GM23338 (cell line): ENCODE results near the gene RBM24. TPM values are rescaled to one million over a fixed set of nuclear protein-coding genes. Genes with fewer than 3 reads are reported as not detected.

Experiments used
- ATAC-seq: fragments of 200-7000 bp; cut with Tn5 transposase; 3 replicates; pipeline ENCODE4 v1.9.1; 2020
- DNase-seq: peaks from one replicate; pipeline ENCODE4 v3.0.0-alpha.2; 2015; ENCODE audit warnings: low spot score
- H2AFZ ChIP-seq: fragments of 200-600 bp; sonication (generic); 2 replicates; pipeline ENCODE4 v1.8.0; 2016; ENCODE audit warnings: antibody characterized with exemption, mild to moderate bottlenecking, moderate library complexity
- H3F3A ChIP-seq: fragments of 200-600 bp; sonication (generic); replicated peaks from 2 replicates; pipeline ENCODE4 v1.8.0; 2017; ENCODE audit warnings: antibody characterized with exemption, mixed run types, low read depth
- H3K27ac ChIP-seq: fragments of 200-600 bp; sonication (generic); 2 replicates; pipeline ENCODE4 v1.6.1; 2016; ENCODE audit warnings: low read depth
- H3K27me3 ChIP-seq: fragments of 200-600 bp; sonication (generic); 2 replicates; pipeline ENCODE4 v1.8.0; 2016; ENCODE audit warnings: mild to moderate bottlenecking, mixed run types, moderate library complexity; ENCODE audit not compliant: insufficient read depth
- H3K36me3 ChIP-seq: fragments of 200-600 bp; sonication (generic); 2 replicates; pipeline ENCODE4 v1.8.0; 2016; ENCODE audit warnings: mild to moderate bottlenecking; ENCODE audit not compliant: insufficient read depth
- H3K4me1 ChIP-seq: fragments of 200-600 bp; sonication (generic); 2 replicates; pipeline ENCODE4 v1.8.0; 2016; ENCODE audit warnings: mild to moderate bottlenecking, moderate library complexity; ENCODE audit not compliant: insufficient read depth
- H3K4me2 ChIP-seq: fragments of 200-600 bp; sonication (generic); 2 replicates; pipeline ENCODE4 v1.7.1; 2017; ENCODE audit warnings: mixed run types
- H3K4me3 ChIP-seq: fragments of 200-600 bp; sonication (generic); 2 replicates; pipeline ENCODE4 v1.6.1; 2016; ENCODE audit warnings: mixed run types
- H3K79me2 ChIP-seq: fragments of 200-600 bp; sonication (generic); replicated peaks from 2 replicates; pipeline ENCODE4 v1.8.0; 2017; ENCODE audit warnings: mild to moderate bottlenecking; ENCODE audit not compliant: insufficient read depth
- H3K9me2 ChIP-seq: fragments of 200-600 bp; sonication (generic); 2 replicates; pipeline ENCODE4 v1.8.0; 2017; ENCODE audit not compliant: insufficient read depth
- H4K20me1 ChIP-seq: fragments of 200-600 bp; sonication (generic); replicated peaks from 2 replicates; pipeline ENCODE4 v1.8.0; 2017; ENCODE audit warnings: mild to moderate bottlenecking; ENCODE audit not compliant: insufficient read depth
- H3K27ac Mint-ChIP-seq: 2 replicates; pipeline ENCODE4 v1.8.0; 2020; ENCODE audit warnings: inconsistent platforms, mild to moderate bottlenecking, moderate library complexity, mixed read lengths
- H3K27me3 Mint-ChIP-seq: 3 replicates; pipeline ENCODE4 v1.8.0; 2022; ENCODE audit warnings: low read depth, mild to moderate bottlenecking, moderate library complexity, mixed read lengths, inconsistent platforms; ENCODE audit not compliant: insufficient read depth, poor library complexity
- H3K36me3 Mint-ChIP-seq: 3 replicates; pipeline ENCODE4 v1.8.0; 2021; ENCODE audit warnings: low read depth, mild to moderate bottlenecking, inconsistent platforms, moderate library complexity, mixed read lengths
- H3K4me1 Mint-ChIP-seq: 3 replicates; pipeline ENCODE4 v1.8.0; 2020; ENCODE audit warnings: mild to moderate bottlenecking, inconsistent platforms, mixed read lengths
- H3K4me3 Mint-ChIP-seq: 3 replicates; pipeline ENCODE4 v1.8.0; 2021; ENCODE audit warnings: moderate library complexity, mild to moderate bottlenecking, inconsistent platforms, mixed read lengths
- H3K9me3 Mint-ChIP-seq: 3 replicates; pipeline ENCODE4 v1.8.0; 2020; ENCODE audit warnings: moderate library complexity, mild to moderate bottlenecking, inconsistent platforms, mixed read lengths
- CTCF ChIP-seq, 2 experiments: fragments of 200-600 bp in 1 of 2; sonication (generic) in 1 of 2; conservative IDR thresholded peaks; 2 replicates each; pipeline versions ENCODE4 v1.5.1 to v1.6.1; 2016 to 2017; ENCODE audit warnings: antibody characterized with exemption in 2 of 2, low read depth in 2 of 2, mild to moderate bottlenecking in 2 of 2, moderate library complexity in 1 of 2
- ZNF462 ChIP-seq: fragments of 250-450 bp; sonication (Bioruptor Pico); IDR thresholded peaks from 2 replicates; pipeline ENCODE4 v1.5.0; 2020; ENCODE audit warnings: mild to moderate bottlenecking, moderate library complexity
- polyA plus RNA-seq: library from polyadenylated mRNA; unstranded; fragments of >200 nt; fragmentation: Nextera tagmentation; extraction: Ambion mirVana; gene quantifications from 2 replicates; pipeline ENCODE4 v1.2.1, GENCODE V29; 2016
- total RNA-seq: library from RNA; depleted of rRNA; stranded (reverse); fragments of >200 nt; shearing (Covaris generic); gene quantifications from 2 replicates; pipeline ENCODE4 v1.2.3, GENCODE V29; 2014

The RBM24 gene
- total and polyA plus RNA-seq, 2 experiments from 2014 or later, result 0.27 to 1.3 TPM

- TF ChIP-seq ZNF462 (CRISPR knock-in tag) (no peak), CTCF (conservative IDR thresholded peaks at IDR 0.05; ENCODE audit: low read depth in 2 of 2) (no peak)
Measured at GRCh38 chr6:17336425-17336824, 55.3 kb downstream of the RBM24 start (continued).

GRCh38 chr6:17339308-17339670 is 58.1 kb downstream of the RBM24 start:
- H4K20me1 ChIP-seq, result no peaks in the 10 kb centered on the region

More at GRCh38 chr6:17339308-17339670, 58.1 kb downstream of the RBM24 start:
- Histone ChIP-seq H3K27ac (no peak overlapping the region), H2AFZ (no peak overlapping the region), H3K4me1 (no peaks in the 10 kb centered on the region), H3K27me3 (no peaks in the 10 kb centered on the region), H3K36me3 (no peaks in the 10 kb centered on the region), H3K79me2 (no peaks in the 10 kb centered on the region), H3K4me2 (no peak overlapping the region), H3F3A (no peaks in the 10 kb centered on the region), H3K9me2 (peaks cover 6% of the 10 kb centered on the region), H3K4me3 (no peak overlapping the region)
- Mint-ChIP-seq H3K36me3 (no peaks in the 10 kb centered on the region), H3K4me1 (no peaks in the 10 kb centered on the region), H3K27me3 (no peaks in the 10 kb centered on the region), H3K4me3 (no peak overlapping the region), H3K9me3 (peaks cover 15% of the 10 kb centered on the region), H3K27ac (no peak overlapping the region)
- no peak for TF ChIP-seq ZNF462 (CRISPR knock-in tag)
- no peak for ATAC-seq
- DNase-seq, result no peak
